ENCODE data around the gene IFNA4.
"Not testable (repeated sequence)": the region's sequence is repeated elsewhere in the genome, so short reads cannot be mapped to it uniquely, and the experiment has no call there.

The IFNA4 gene

DNA sequence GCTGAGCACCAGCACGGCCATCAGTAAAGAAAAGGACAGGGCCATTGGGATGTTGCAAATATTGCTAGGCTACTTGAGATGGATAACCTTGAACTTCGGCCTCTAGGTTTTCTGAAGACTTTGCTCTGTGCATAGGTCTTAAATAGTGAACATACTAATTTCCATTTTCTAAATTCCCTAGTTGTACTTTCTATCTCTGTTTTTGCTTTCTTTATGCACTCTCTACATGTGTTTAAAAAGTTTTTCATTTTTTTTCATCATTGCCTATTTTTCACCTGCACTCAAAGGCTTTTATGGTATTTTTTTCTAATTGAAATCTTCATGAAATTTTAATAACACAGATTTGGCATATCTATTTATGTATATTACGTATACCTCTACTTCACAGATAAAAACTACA lies at the start of gene IFNA4:
TSS of gene IFNA4 (minus strand) at position 101 of the 400 bp plus-strand sequence. CDS start at position 45, 56 bp downstream.
- not testable (repeated sequence) for DNase-seq (ENCODE audit: low spot score)

DNA sequence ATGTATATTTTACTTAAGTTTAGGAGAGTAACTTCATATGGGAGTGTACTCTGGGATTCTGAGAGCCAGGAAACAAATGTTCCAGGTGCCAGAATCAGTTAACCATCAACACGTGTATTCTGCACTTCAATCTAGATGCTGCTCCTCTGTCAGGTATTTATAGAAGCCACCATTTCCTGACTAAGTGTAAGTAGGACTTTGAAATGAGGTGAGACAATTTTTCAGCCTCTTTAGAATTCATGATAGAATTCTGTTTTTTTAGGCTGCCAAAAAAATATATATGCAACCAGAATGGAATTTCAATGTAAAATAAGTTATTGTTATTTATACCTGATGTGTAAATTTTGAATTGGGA lies 49.0 kb upstream of the IFNA4 start:
- not testable (repeated sequence) for DNase-seq (ENCODE audit: low spot score)

DNA sequence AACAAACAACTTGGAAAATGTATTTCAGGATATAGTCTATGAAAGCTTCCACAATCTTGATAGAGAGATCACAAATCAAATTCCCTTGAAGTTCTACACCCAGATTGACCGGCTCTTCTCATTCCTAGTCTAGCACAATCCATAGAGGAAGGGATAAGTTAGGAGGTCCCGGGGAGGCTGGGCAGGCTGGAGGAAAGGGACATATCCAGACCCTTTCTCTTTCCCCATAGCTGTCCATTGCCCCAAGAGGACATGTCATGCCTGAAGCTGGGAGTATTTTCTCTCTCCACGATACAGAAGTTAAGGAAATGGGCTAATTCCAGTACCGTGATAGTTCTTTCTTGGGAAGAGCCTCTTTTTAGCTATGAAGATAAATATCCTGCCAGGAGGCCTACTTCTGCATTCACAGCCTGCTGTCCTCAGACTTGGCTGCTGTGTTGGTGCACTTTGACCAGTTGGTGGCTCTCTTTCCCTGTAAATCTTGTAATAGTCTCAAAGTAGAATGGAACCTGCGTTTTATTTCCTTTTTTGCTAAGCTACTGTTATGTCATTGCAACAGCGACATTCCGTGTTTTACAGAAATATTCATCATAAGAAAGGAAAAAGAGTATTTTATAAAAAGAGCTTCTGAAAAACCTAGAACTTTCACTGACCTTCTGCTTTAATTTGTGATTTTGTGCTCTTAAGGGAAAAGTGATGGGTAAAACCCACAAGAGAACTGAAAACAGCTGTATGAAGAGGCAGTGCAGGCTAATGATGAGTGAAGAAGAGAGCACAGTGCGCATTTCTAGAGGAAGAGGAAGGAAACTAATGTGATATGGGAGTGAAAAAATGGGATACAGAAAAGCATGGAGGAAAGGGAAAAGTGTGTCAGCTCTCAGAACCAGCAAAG lies 48.3 kb upstream of the IFNA4 start:
- DNase-seq (ENCODE audit: low spot score) = peak; percentile 48

DNA sequence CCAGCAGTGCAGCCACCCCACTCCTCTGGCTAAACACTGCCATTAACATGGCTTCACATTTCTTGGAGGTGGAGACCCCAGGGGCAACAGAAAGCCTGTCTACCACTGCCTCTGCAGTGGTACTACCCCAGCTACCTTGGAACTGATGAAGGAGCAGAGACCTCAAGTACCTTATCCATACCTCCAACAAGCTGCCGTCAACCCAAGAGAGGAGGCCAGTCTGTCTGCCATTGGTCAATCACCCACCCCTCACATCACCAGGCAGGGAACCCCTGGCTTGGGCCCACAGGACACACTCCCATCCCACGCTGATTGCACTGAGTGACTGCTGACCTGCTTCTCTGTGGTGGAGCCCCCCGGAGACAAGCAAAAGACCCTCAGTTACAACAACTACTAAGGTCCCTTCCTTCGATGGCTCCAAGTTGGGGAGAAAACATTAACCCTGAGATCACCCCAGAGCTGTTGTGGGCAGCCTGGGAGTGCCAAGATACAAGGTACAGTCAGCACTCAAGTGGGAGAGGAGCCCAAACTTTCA lies 46.8 kb upstream of the IFNA4 start:
- DNase-seq (ENCODE audit: low spot score) = no peak

DNA sequence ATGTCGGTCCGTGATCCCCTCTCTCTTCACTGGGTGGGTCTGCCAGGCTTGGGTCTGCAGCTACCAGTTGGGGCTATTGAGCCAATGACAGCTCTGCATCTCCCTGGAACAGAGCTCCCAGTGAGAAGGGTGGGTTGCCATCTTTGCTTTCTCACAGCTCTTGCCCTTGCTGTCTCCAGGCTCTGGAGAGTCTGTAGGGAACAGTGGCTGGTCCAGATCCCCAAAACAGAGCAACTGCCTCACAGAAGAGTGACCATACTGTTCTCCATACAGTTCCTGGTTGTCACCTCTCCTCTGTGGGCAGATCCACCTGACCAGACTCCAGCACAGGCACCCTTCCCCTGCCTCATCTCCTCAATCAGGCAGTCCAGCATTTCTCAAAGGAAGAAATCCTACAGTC lies 45.9 kb upstream of the IFNA4 start:
- no peak for DNase-seq (ENCODE audit: low spot score)

DNA sequence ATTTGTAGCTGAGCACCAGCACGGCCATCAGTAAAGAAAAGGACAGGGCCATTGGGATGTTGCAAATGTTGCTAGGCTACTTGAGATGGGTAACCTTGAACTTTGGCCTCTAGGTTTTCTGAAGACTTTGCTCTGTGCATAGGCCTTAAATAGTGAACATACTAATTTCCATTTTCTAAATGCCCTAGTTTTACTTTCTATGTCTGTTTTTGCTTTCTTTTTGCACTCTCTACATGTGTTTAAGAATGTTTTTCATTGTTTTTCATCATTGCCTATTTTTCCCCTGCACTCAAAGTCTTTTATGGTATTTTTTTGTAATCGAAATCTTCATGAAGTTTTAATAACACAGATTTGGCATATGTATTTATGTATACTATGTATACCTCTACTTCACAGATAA lies 40.7 kb upstream of the IFNA4 start, which contains the start of gene IFNA17:
TSS of gene IFNA17 (minus strand) at position 101 of the 400 bp plus-strand sequence. CDS start at position 52, 49 bp downstream.
- DNase-seq (ENCODE audit: low spot score) = no peak

DNA sequence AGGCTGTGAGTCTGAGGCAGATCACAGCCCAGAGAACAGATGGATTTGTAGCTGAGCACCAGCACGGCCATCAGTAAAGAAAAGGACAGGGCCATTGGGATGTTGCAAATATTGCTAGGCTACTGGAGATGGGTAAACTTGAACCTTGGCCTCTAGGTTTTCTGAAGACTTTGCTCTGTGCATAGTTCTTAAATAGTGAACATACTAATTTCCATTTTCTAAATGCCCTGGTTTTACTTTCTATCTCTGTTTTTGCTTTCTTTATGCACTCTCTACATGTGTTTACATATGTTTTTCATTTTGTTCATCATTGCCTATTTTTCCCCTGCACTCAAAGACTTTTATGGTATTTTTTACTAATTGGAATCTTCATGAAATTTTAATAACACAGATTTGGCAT lies 29.8 kb upstream of the IFNA4 start, which contains the start of gene IFNA16:
TSS of gene IFNA16 (minus strand) at position 101 of the 400 bp plus-strand sequence. CDS start at position 95, 6 bp downstream.
- DNase-seq (ENCODE audit: low spot score) = not testable (repeated sequence)

GRCh38 chr9:21213411-21214326 lies 26.3 kb upstream of the IFNA4 start:
- DNase-seq (ENCODE audit: low spot score) = not testable (repeated sequence)

DNA sequence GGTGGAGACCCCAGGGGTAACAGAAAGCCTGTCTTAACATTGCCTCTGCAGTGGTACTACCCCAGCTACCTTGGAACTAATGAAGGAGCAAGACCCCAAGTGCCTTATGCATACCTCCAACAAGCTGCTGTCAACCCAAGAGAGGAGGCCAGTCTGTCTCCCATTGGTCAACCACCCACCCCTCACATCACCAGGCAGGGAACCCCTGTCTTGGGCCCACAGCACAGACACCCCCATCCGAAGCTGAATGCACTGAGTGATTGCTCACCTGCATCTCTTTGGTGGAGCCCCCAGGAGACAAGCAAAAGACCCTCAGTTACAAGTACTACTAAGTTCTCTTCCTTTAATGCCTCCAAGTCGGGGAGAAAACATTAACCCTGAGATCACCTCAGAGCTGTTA lies 24.8 kb upstream of the IFNA4 start:
- DNase-seq (ENCODE audit: low spot score) = not testable (repeated sequence)

GRCh38 chr9:21210782-21211181 lies 23.4 kb upstream of the IFNA4 start:
- DNase-seq (ENCODE audit: low spot score) = not testable (repeated sequence)

- DNase-seq (ENCODE audit: low spot score) = no peak
Measured at GRCh38 chr9:21210311-21210710, 22.9 kb upstream of the IFNA4 start.

DNA sequence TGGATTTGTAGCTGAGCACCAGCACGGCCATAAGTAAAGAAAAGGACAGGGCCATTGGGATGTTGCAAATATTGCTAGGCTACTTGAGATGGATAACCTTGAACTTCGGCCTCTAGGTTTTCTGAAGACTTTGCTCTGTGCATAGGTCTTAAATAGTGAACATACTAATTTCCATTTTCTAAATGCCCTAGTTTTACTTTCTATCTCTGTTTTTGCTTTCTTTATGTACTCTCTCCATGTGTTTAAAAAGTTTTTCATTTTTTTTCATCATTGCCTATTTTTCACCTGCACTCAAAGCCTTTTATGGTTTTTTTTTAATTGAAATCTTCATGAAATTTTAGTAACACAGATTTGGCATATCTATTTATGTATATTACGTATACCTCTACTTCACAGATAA lies 19.7 kb upstream of the IFNA4 start, which contains the start of gene IFNA10:
TSS of gene IFNA10 (minus strand) at position 101 of the 400 bp plus-strand sequence. CDS start at position 55, 46 bp downstream.
- not testable (repeated sequence) for DNase-seq (ENCODE audit: low spot score)

DNA sequence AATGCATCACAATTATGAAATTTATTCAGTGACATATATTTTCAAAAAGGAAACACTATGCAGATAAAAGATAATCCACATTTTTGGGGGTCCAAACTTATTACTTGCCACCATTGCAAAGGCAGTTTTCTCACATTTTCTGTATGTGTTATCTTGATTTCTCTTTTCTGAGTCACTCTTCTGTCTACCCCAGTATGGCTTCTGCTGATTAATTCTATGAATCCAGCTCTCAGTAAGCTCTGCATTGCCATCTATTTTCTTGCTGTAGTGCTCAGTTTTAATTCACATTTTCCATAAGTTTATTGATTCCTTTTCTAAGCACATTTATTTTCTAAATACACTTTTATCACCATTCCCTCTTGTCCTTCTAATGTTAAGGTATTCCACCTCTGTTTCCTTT lies 17.8 kb upstream of the IFNA4 start:
- DNase-seq (ENCODE audit: low spot score) = no peak

GRCh38 chr9:21202105-21202504 lies 14.7 kb upstream of the IFNA4 start, which contains the start of gene IFNA7:
IFNA7 (minus strand) TSS chr9:21202205; CDS start chr9:21202165, 40 bp downstream.
- DNase-seq (ENCODE audit: low spot score) = not testable (repeated sequence)

DNA sequence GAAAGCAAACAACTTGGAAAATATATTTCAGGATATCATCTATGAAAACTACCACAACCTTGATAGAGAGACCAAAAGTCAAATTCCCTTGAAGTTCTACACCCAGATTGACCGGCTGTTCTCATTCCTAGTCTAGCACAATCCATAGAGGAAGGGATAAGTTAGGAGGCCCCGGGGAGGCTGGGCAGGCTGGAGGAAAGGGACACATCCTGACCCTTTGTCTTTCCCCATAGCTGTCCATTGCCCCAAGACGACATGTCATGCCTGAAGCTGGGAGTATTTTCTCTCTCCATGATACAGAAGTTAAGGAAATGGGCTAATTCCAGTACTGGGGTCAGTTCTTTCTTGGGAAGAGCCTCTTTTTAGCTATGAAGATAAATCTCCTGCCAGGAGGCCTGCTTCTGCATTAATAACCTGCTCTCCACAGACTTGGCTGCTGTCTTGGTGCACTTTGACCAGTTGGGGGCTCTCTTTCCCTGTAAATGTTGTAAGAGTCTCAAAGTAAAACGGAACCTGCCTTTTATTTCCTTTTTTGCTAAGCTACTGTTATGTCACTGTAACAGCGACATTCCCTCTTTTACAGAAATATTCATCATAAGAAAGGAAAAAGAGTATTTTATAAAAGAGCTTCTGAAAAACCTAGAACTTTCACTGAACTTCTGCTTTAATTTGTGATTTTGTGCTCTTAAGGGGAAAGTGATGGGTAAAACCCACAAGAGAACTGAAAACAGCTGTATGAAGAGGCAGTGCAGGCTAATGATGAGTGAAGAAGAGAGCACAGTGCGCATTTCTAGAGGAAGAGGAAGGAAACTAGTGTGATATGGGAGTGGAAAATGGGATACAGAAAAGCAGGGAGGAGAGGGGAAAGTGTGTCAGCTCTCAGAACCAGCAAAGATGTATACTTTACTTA lies 7.7 kb upstream of the IFNA4 start:
- not testable (repeated sequence) for DNase-seq (ENCODE audit: low spot score)

- DNase-seq (ENCODE audit: low spot score) = not testable (repeated sequence)
Measured at GRCh38 chr9:21182810-21183736, 4.3 kb downstream of the IFNA4 start.

- DNase-seq (ENCODE audit: low spot score) = no peak
Measured at GRCh38 chr9:21174671-21175070, 12.7 kb downstream of the IFNA4 start.

GRCh38 chr9:21172156-21172555 lies 15.2 kb downstream of the IFNA4 start:
- DNase-seq (ENCODE audit: low spot score) = no peak

- DNase-seq (ENCODE audit: low spot score) = no peak
Measured at GRCh38 chr9:21171351-21171750, 16.0 kb downstream of the IFNA4 start.

GRCh38 chr9:21166560-21166959 lies 20.8 kb downstream of the IFNA4 start, which contains the start of gene IFNA21:
IFNA21 (minus strand) TSS chr9:21166660; CDS start chr9:21166612, 48 bp downstream.
- DNase-seq (ENCODE audit: low spot score) = not testable (repeated sequence)
